PFSK-1 (cell line): Measurements from ENCODE around the gene ANKMY1.

ENCODE experiments used
- POLR2AphosphoS5 ChIP-seq: IDR thresholded peaks from 2 replicates; pipeline ENCODE4 v1.6.1; 2012; ENCODE audit warnings: low read depth, mild to moderate bottlenecking, control low read depth, low read length, moderate library complexity
- SIN3A ChIP-seq: IDR thresholded peaks from 2 replicates; pipeline ENCODE4 v1.6.1; 2012; ENCODE audit warnings: mild to moderate bottlenecking, low read length, moderate library complexity, borderline replicate concordance; ENCODE audit not compliant: insufficient read depth
- TAF1 ChIP-seq: IDR thresholded peaks from 2 replicates; pipeline ENCODE4 v1.6.1; 2012; ENCODE audit warnings: low read length, control low read depth, borderline replicate concordance; ENCODE audit not compliant: insufficient read depth
- TF ChIP-seq, protein P1 (sequence below), 2 experiments: IDR thresholded peaks; 2 replicates each; pipeline versions ENCODE4 v1.6.1 to v1.8.0; 2011 to 2012; ENCODE audit warnings: low read depth in 2 of 2, low read length in 2 of 2, control low read depth in 1 of 2, inconsistent platforms in 1 of 2, mild to moderate bottlenecking in 1 of 2, moderate library complexity in 1 of 2; ENCODE audit not compliant: insufficient read depth in 1 of 2

DNA sequence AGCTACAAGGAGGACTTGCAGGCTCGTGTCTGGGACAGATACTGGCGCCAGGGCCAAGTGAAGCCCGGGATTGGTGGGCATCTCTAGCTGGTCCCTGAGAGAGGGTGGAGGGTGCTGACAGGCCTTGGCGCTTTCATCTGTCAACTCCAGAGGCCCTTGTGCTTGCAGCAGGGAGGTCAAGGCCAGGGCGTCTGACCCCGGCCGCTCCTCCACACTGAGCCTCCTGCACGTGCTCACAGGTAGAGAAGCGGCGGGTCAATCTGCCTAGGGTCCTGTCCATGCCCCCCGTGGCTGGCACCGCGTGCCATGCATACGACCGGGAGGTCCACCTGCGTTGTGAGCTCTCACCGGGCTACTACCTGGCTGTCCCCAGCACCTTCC is 38.3 kb upstream of the ANKMY1 start:
- TF ChIP-seq POLR2AphosphoS5 (no peak), TAF1 (no peak), SIN3A (no peak)
- TF ChIP-seq, protein P1, sequence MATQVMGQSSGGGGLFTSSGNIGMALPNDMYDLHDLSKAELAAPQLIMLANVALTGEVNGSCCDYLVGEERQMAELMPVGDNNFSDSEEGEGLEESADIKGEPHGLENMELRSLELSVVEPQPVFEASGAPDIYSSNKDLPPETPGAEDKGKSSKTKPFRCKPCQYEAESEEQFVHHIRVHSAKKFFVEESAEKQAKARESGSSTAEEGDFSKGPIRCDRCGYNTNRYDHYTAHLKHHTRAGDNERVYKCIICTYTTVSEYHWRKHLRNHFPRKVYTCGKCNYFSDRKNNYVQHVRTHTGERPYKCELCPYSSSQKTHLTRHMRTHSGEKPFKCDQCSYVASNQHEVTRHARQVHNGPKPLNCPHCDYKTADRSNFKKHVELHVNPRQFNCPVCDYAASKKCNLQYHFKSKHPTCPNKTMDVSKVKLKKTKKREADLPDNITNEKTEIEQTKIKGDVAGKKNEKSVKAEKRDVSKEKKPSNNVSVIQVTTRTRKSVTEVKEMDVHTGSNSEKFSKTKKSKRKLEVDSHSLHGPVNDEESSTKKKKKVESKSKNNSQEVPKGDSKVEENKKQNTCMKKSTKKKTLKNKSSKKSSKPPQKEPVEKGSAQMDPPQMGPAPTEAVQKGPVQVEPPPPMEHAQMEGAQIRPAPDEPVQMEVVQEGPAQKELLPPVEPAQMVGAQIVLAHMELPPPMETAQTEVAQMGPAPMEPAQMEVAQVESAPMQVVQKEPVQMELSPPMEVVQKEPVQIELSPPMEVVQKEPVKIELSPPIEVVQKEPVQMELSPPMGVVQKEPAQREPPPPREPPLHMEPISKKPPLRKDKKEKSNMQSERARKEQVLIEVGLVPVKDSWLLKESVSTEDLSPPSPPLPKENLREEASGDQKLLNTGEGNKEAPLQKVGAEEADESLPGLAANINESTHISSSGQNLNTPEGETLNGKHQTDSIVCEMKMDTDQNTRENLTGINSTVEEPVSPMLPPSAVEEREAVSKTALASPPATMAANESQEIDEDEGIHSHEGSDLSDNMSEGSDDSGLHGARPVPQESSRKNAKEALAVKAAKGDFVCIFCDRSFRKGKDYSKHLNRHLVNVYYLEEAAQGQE (IDR thresholded peaks at IDR 0.05; ENCODE audit: insufficient read depth in 1 of 2, low read depth in 2 of 2, low read length in 2 of 2) = no peak
